Measurements from ENCODE around the gene TAF9. TPM values are rescaled to one million over a fixed set of nuclear protein-coding genes. Genes with fewer than 3 reads are reported as not detected.

TAF9 gene
- total and polyA plus RNA-seq, 2 experiments from 2014 or later: 65.1 to 146 TPM

DNA sequence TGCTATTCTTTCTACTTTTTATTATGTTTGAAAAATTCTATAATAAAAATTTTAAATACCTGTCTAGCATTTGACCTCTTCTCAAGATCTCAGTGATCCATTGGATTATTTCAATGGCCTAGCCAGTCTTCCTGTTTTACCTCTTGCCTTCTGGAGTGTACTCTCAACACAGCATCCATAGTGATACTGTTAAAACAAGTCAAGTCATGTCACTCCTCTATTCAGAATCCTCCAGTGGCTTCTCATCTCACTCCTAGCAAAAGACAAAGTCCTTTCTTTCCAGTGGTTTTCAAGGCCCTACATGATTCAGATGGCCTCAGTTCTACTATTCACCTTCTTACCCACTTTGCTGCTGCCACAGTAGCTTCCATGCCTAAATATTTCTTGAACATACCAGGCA lies 47.4 kb upstream of the TAF9 start:
- peaks cover 4% of the 10 kb centered on the region for H3K27me3 Mint-ChIP-seq (ENCODE audit: insufficient read depth, low read depth, poor library complexity)
- no peak overlapping the region for H3K27ac Mint-ChIP-seq
- Histone ChIP-seq H3K36me3 (ENCODE audit: insufficient read depth) (peaks cover 8% of the 10 kb centered on the region; the same call in 1 of the 2 replicates), H3K4me2 (peak overlapping the region; percentile 82), H3K27me3 (ENCODE audit: insufficient read depth) (no peaks in the 10 kb centered on the region), H3K9me2 (ENCODE audit: insufficient read depth) (no peaks in the 10 kb centered on the region), H3F3A (replicated peaks; ENCODE audit: low read depth) (peaks cover 9% of the 10 kb centered on the region), H3K79me2 (replicated peaks; ENCODE audit: insufficient read depth) (peaks cover 14% of the 10 kb centered on the region), H2AFZ (no peak overlapping the region), H3K4me1 (ENCODE audit: insufficient read depth) (peaks cover 11% of the 10 kb centered on the region), H3K4me3 (peak overlapping the region; percentile 67; the same call in 1 of the 2 replicates), H3K27ac (ENCODE audit: low read depth) (no peak overlapping the region), H4K20me1 (replicated peaks; ENCODE audit: insufficient read depth) (peaks cover 3% of the 10 kb centered on the region; the same call in 1 of the 2 replicates)
- DNase-seq (ENCODE audit: low spot score) (no peak), ATAC-seq (no peak)
- TF ChIP-seq, protein P1, sequence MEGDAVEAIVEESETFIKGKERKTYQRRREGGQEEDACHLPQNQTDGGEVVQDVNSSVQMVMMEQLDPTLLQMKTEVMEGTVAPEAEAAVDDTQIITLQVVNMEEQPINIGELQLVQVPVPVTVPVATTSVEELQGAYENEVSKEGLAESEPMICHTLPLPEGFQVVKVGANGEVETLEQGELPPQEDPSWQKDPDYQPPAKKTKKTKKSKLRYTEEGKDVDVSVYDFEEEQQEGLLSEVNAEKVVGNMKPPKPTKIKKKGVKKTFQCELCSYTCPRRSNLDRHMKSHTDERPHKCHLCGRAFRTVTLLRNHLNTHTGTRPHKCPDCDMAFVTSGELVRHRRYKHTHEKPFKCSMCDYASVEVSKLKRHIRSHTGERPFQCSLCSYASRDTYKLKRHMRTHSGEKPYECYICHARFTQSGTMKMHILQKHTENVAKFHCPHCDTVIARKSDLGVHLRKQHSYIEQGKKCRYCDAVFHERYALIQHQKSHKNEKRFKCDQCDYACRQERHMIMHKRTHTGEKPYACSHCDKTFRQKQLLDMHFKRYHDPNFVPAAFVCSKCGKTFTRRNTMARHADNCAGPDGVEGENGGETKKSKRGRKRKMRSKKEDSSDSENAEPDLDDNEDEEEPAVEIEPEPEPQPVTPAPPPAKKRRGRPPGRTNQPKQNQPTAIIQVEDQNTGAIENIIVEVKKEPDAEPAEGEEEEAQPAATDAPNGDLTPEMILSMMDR (conservative IDR thresholded peaks at IDR 0.05; ENCODE audit: low read depth in 2 of 2): no peak
- H3K4me1 Mint-ChIP-seq: peaks cover 17% of the 10 kb centered on the region
- no peaks in the 10 kb centered on the region for H3K9me3 Mint-ChIP-seq
- H3K36me3 Mint-ChIP-seq (ENCODE audit: low read depth): peaks cover 26% of the 10 kb centered on the region
- H3K4me3 Mint-ChIP-seq: peak overlapping the region; percentile 95

DNA sequence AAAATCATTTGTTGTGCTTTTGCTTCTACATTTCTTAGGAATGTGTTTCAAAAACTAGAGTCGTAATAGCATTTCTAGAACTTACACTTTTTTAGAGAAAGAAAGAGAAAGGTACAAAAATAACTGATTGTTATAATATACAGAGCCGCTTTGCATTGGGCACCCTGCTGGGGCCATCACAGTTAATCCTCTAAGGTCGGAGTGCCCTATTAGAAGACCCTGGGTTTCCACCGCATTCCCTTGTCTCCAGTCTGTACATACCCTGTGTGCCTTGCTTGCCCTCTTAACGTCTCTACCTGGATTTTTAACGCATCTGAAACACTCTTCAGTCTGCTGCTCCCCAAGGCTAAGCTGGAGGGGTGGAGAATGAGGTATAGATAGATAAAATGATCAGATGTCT lies 46.9 kb upstream of the TAF9 start:
- no peak overlapping the region for H3K27ac ChIP-seq (ENCODE audit: low read depth)
- peaks cover 3% of the 10 kb centered on the region; the same call in 1 of the 2 replicates for H4K20me1 ChIP-seq (replicated peaks; ENCODE audit: insufficient read depth)
- Mint-ChIP-seq H3K27me3 (ENCODE audit: insufficient read depth, low read depth, poor library complexity) (peaks cover 4% of the 10 kb centered on the region), H3K9me3 (no peaks in the 10 kb centered on the region), H3K4me1 (peaks cover 17% of the 10 kb centered on the region), H3K36me3 (ENCODE audit: low read depth) (peaks cover 30% of the 10 kb centered on the region), H3K4me3 (peak overlapping the region; percentile 95), H3K27ac (no peak overlapping the region; the same call in 1 of the 2 replicates)
- H3K36me3 ChIP-seq (ENCODE audit: insufficient read depth): peaks cover 5% of the 10 kb centered on the region; the same call in 1 of the 2 replicates
- DNase-seq (ENCODE audit: low spot score) (peak; percentile 61), ATAC-seq (peak; percentile 21)
- H2AFZ ChIP-seq: peak overlapping the region; percentile 93; the same call in 1 of the 2 replicates
- H3K4me1 ChIP-seq (ENCODE audit: insufficient read depth): peaks cover 11% of the 10 kb centered on the region
- H3K27me3 ChIP-seq (ENCODE audit: insufficient read depth): no peaks in the 10 kb centered on the region
- no peaks in the 10 kb centered on the region for H3K9me2 ChIP-seq (ENCODE audit: insufficient read depth)
- peaks cover 9% of the 10 kb centered on the region; the same call in 1 of the 2 replicates for H3K79me2 ChIP-seq (replicated peaks; ENCODE audit: insufficient read depth)
- H3F3A ChIP-seq (replicated peaks; ENCODE audit: low read depth): peaks cover 9% of the 10 kb centered on the region
- peak overlapping the region; percentile 82 for H3K4me2 ChIP-seq
- peak overlapping the region; percentile 67 for H3K4me3 ChIP-seq
- TF ChIP-seq JUNB (IDR thresholded peaks at IDR 0.05; ENCODE audit: unreplicated experiment) (no peak), EZH2 (IDR thresholded peaks at IDR 0.05; ENCODE audit: low read depth, unreplicated experiment) (no peak), POLR2AphosphoS5 (IDR thresholded peaks at IDR 0.05; ENCODE audit: low read depth) (no peak), EZH2phosphoT487 (IDR thresholded peaks at IDR 0.05; ENCODE audit: unreplicated experiment) (no peak), ZNF114 (CRISPR knock-in tag; IDR thresholded peaks at IDR 0.05) (no peak), STAT1 (IDR thresholded peaks at IDR 0.05; ENCODE audit: unreplicated experiment) (no peak), NANOG (IDR thresholded peaks at IDR 0.05; ENCODE audit: borderline replicate concordance) (no peak)
- TF ChIP-seq, protein P2, sequence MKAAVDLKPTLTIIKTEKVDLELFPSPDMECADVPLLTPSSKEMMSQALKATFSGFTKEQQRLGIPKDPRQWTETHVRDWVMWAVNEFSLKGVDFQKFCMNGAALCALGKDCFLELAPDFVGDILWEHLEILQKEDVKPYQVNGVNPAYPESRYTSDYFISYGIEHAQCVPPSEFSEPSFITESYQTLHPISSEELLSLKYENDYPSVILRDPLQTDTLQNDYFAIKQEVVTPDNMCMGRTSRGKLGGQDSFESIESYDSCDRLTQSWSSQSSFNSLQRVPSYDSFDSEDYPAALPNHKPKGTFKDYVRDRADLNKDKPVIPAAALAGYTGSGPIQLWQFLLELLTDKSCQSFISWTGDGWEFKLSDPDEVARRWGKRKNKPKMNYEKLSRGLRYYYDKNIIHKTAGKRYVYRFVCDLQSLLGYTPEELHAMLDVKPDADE (IDR thresholded peaks at IDR 0.05): no peak
- TF ChIP-seq, protein P3, sequence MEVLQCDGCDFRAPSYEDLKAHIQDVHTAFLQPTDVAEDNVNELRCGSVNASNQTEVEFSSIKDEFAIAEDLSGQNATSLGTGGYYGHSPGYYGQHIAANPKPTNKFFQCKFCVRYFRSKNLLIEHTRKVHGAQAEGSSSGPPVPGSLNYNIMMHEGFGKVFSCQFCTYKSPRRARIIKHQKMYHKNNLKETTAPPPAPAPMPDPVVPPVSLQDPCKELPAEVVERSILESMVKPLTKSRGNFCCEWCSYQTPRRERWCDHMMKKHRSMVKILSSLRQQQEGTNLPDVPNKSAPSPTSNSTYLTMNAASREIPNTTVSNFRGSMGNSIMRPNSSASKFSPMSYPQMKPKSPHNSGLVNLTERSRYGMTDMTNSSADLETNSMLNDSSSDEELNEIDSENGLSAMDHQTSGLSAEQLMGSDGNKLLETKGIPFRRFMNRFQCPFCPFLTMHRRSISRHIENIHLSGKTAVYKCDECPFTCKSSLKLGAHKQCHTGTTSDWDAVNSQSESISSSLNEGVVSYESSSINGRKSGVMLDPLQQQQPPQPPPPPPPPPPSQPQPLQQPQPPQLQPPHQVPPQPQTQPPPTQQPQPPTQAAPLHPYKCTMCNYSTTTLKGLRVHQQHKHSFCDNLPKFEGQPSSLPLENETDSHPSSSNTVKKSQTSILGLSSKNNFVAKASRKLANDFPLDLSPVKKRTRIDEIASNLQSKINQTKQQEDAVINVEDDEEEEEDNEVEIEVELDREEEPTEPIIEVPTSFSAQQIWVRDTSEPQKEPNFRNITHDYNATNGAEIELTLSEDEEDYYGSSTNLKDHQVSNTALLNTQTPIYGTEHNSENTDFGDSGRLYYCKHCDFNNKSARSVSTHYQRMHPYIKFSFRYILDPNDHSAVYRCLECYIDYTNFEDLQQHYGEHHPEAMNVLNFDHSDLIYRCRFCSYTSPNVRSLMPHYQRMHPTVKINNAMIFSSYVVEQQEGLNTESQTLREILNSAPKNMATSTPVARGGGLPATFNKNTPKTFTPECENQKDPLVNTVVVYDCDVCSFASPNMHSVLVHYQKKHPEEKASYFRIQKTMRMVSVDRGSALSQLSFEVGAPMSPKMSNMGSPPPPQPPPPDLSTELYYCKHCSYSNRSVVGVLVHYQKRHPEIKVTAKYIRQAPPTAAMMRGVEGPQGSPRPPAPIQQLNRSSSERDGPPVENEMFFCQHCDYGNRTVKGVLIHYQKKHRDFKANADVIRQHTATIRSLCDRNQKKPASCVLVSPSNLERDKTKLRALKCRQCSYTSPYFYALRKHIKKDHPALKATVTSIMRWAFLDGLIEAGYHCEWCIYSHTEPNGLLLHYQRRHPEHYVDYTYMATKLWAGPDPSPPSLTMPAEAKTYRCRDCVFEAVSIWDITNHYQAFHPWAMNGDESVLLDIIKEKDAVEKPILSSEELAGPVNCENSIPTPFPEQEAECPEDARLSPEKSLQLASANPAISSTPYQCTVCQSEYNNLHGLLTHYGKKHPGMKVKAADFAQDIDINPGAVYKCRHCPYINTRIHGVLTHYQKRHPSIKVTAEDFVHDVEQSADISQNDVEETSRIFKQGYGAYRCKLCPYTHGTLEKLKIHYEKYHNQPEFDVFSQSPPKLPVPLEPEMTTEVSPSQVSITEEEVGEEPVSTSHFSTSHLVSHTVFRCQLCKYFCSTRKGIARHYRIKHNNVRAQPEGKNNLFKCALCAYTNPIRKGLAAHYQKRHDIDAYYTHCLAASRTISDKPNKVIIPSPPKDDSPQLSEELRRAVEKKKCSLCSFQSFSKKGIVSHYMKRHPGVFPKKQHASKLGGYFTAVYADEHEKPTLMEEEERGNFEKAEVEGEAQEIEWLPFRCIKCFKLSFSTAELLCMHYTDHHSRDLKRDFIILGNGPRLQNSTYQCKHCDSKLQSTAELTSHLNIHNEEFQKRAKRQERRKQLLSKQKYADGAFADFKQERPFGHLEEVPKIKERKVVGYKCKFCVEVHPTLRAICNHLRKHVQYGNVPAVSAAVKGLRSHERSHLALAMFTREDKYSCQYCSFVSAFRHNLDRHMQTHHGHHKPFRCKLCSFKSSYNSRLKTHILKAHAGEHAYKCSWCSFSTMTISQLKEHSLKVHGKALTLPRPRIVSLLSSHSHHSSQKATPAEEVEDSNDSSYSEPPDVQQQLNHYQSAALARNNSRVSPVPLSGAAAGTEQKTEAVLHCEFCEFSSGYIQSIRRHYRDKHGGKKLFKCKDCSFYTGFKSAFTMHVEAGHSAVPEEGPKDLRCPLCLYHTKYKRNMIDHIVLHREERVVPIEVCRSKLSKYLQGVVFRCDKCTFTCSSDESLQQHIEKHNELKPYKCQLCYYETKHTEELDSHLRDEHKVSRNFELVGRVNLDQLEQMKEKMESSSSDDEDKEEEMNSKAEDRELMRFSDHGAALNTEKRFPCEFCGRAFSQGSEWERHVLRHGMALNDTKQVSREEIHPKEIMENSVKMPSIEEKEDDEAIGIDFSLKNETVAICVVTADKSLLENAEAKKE (CRISPR knock-in tag; IDR thresholded peaks at IDR 0.05): no peak
- TF ChIP-seq, protein P1 (conservative IDR thresholded peaks at IDR 0.05; ENCODE audit: low read depth in 2 of 2): no peak

Data from GM23338 (cell line).